HG03196 (cell line): ENCODE data around the gene PLPPR3.

Experiments
- ATAC-seq: cut with Tn5 transposase; IDR thresholded peaks from one replicate; pipeline ENCODE4 v1.9.1; 2021; ENCODE audit not compliant: unreplicated experiment

The PLPPR3 gene

DNA sequence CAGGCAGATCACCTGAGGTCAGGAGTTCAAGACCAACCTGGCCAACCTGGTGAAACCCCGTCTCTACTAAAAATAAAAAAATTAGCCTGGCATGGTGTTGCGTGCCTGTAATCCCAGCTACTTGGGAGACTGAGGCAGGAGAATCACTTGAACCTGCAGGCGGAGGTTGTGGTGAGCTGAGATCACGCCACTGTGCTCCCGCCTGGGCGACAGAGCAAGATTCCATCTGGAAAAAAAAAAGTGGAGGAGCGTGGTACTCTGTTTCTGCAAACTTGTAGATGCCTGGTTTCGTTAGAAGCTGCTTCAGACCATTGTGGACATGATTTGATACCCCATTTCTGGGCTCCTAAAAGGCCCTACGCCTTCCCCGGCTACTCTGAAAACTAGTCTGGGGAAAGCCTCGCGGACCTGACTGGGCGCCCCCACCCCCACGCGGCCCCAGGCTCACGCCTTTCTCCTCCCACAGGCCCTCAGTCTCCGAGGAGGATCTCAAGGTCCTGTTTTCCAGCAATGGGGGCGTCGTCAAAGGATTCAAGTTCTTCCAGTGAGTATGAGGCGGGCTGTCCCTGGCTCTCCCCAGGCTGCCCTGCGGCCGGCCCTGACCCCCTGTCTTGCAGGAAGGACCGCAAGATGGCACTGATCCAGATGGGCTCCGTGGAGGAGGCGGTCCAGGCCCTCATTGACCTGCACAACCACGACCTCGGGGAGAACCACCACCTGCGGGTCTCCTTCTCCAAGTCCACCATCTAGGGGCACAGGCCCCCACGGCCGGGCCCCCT lies 11.5 kb downstream of the PLPPR3 start:
- ATAC-seq: no peak

DNA sequence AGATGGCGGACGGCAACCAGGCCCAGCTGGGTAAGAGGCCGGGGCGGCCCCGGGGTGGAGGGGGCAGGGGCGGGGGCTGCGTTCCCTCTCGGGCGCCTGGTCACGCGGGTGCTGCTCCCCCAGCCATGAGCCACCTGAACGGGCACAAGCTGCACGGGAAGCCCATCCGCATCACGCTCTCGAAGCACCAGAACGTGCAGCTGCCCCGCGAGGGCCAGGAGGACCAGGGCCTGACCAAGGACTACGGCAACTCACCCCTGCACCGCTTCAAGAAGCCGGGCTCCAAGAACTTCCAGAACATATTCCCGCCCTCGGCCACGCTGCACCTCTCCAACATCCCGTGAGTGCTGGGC lies 13.4 kb downstream of the PLPPR3 start:
- ATAC-seq: no peak

DNA sequence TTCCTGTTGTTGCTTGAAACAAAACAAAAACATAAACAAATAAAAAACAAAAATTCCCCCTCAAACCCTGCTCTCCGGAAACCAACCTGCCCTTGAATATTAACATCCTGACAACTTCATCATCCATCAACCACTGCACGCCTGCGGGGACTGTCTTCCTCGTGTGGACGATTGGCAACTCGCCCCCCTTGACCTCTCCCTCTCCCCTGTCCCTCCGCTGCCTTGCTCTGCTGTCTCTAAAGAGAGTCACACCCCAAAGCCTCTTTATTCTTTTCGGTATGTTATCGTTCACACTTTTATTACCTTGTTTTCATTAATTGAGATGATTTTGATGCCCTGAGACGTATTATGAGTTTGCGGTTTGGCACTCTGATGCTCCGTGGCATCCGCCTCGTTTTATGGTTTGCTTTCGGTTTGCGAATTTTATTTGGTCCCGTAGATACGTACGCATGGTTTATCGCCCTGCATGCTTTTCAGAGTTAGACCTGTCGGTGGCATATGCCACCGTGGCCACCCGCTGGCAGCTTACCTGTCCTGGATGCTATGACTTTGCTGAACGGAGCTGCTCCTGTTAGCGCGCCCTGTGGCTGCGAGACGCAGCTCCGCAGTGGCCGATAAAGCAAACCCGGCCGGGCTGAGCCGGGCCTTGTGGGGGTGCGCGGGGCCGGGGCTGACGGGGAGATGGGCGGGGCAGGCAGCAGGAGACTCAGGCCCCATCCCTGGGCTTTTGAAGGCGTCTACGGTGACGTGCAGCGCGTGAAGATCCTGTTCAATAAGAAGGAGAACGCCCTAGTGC lies 13.9 kb downstream of the PLPPR3 start:
- ATAC-seq: no peak

DNA sequence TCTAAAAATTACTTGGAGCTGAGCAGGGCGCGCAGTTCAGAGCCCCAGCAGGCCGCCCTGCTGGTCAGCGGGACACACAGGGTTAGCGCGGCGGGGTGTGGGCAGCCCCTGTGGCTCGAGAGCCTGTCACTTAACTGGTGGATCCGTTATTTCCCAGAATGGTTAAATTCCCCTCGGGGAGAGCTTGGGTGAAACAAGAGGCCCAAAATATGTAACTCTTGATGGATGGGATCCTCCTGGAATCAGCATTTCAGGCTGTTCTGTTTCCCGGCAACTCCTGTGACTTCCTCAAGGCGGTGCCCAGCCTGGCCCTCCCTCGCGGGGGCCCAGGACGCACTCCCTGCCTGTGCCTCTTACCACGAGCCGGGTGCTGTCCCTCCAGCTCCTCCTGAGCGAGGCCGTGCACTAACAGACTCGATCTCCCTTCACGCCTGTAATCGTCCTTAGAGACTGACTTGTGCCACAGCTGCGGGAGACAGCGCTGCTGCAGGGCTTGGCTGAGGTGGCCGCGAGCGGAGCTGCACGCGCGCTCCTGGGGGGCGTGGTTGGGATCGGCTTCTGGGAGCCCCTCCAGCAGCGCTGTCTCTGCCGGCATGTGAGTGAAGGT lies 14.8 kb downstream of the PLPPR3 start:
- no peak for ATAC-seq

DNA sequence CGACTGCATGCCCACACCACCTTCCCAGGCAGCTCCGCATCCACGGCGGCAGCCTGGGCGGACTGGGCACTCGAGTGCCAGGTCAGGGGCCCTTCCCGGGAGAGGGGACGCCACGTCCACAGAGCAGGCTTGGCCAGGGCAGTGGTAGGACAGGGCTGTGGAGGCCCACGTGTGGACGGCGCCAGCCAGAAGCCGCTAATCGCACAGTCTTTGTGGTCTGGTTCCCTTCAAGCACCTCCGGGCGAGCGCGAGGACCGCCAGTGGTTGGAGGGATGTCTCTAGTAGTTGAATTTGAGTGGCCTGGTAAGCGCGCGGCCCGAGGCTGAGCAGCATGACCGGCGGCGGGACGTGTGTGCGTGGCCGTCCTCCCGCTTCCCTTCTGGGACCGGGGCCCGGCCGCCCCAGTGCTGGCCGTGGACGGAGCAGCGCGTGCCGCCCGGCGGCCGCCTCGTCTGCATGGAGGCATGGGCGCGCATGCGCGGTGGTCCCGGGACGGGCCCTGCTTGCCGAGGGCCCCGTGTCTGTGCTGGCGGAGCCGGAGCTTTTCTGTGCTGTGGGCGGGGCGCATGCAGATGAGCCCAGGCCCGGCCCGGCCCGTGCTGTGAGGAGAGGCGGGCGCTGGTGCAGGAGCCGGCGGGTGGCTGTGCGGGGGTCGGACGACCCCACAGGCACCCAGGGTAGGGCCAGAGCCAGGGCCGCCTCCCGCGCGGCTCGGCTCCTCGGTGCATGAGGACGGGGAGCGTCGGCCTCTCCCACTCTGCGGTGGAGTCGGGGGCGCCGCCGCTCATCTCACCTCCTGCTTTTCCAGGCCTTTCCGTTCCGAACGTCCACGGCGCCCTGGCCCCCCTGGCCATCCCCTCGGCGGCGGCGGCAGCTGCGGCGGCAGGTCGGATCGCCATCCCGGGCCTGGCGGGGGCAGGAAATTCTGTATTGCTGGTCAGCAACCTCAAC lies 15.9 kb downstream of the PLPPR3 start:
- no peak for ATAC-seq

DNA sequence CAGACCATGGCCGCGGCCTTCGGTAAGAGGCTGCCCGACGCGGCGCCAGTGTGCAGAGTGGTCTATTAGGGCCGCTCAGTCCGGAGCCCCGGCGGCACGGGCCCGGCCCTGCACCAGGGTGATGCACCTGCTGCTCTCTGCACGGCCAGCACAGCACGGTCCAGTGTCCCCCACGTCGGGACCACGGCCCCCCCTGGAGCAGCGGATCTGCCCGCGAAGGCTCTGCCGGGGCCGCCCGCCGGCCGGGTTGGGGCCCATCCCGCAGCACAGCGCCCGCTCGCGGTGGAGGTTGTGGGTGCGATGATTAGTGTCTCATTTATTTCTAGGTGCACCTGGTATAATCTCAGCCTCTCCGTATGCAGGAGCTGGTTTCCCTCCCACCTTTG lies 16.6 kb downstream of the PLPPR3 start:
- no peak for ATAC-seq

DNA sequence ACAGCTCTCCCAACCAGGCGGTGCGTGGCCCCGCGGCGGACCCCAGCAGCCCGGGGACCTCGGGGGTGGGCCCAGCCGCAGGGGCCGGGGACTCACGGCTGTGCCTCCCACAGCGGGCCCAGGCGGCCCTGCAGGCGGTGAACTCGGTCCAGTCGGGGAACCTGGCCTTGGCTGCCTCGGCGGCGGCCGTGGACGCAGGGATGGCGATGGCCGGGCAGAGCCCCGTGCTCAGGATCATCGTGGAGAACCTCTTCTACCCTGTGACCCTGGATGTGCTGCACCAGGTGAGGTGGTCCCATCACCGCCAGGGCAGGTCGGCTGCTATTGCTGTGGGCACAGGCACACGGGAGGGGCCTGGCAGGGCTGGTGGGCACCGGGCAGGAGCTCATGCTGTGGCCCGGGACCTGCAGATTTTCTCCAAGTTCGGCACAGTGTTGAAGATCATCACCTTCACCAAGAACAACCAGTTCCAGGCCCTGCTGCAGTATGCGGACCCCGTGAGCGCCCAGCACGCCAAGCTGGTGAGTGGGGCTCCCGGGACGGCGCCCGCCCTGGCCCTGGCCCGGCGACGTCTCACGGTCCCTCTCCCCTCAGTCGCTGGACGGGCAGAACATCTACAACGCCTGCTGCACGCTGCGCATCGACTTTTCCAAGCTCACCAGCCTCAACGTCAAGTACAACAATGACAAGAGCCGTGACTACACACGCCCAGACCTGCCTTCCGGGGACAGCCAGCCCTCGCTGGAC lies 17.2 kb downstream of the PLPPR3 start:
- no peak for ATAC-seq

DNA sequence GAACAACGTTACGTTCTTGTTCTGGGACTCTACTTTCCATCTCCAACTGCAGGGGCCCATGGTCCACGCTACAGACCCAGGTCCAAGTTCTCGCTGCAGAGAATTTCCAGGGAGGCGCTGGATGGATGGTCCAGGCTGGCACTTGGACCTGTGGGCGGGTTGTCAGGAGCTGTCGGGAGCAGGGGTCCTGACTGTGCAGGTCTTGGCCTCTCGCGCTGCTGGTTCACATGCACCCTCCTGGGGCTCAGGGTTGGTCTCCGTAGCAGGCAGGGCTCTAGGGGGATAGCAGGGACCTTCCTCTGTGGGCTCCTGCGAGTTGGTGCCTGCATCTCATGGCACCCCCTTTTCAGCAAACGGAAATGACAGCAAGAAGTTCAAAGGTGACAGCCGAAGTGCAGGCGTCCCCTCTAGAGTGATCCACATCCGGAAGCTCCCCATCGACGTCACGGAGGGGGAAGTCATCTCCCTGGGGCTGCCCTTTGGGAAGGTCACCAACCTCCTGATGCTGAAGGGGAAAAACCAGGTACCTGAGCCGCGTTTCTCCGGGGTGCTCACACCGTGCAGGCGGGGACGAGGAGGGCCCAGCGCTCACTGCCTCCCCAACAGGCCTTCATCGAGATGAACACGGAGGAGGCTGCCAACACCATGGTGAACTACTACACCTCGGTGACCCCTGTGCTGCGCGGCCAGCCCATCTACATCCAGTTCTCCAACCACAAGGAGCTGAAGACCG lies 17.9 kb downstream of the PLPPR3 start:
- no peak for ATAC-seq

DNA sequence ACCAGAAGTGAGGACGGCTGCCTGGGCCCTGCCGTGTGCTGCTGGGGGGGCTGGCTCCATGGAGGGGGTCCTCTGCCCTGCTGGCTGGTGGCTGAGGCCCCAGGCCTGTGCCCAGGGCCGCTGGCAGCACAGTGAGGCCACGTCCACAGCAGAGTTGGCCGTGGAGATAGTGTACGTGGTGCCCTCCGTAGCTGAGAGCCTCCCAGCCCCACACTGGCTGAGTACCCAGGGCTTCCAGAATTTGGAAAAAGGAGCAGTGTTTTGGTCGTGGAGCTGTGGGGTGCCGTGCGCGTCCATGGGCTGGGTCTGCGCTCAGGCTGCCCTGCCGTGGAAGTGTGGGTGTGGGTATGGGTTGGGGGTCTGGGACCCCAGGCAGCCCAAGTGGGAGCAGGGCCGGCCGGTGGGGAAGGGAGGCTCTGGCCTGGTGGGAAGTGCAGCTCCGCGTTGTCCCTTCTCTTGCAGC lies 18.6 kb downstream of the PLPPR3 start:
- ATAC-seq: no peak

DNA sequence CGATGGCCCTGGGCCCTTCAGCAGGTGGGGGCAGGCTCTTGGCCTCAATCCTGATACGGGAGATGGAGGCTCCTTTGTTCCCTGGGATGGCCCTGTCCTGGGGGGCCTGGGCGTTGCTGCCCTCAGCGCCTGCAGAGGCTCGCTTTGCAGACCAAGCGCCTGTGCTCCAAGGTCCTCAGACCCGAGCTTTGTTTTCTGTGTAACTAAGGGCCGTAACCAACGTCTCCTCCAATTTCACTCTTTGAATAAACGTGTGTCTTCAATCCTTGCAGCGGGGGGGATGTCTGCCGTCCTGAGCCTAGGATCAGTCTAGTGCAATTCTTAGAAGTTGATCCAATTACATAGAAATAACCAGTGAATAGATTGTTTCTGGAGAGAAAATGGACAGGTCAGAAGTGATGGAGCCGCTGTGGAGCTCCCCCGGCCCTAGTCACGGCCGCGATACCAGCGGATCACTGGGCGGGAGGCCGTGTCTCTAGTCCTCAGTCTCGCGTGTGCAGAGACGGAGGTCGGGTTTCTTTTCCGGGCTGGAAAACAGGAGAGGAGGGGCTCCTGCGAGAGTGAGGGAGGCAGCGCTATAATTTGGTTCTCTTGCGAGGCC lies 19.2 kb downstream of the PLPPR3 start:
- ATAC-seq: no peak

DNA sequence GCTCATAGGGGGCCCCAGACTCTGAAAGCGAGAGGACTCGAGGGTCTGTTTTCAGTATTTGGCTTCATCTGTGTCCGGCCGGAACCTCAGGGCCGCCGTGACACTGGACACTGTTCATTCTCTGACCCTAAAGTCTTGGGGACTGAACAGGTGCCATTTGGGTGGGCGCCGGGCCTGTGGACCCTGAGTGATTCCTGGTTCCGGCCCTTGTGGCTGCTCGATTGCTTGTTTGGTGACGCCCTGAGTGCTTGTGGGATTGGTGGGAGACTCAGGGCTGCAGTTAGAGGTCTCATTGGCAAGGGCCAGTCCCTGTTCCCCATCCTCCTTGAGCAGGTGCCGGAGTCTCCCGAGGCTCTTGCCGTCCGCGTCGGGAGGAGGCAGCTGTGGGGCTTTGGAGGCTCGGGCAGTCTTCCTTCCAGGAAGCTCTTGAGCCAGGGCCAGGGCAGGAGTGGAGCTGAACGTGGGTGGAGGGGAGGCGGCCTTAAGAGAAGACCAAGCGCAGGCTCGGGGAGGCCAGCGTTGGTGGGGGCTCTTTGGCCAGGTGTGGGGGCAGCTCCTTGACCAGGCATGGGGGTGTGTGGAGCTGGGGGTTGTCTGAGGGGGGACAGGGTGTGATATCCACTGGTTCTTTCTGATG lies 19.8 kb downstream of the PLPPR3 start:
- no peak for ATAC-seq

DNA sequence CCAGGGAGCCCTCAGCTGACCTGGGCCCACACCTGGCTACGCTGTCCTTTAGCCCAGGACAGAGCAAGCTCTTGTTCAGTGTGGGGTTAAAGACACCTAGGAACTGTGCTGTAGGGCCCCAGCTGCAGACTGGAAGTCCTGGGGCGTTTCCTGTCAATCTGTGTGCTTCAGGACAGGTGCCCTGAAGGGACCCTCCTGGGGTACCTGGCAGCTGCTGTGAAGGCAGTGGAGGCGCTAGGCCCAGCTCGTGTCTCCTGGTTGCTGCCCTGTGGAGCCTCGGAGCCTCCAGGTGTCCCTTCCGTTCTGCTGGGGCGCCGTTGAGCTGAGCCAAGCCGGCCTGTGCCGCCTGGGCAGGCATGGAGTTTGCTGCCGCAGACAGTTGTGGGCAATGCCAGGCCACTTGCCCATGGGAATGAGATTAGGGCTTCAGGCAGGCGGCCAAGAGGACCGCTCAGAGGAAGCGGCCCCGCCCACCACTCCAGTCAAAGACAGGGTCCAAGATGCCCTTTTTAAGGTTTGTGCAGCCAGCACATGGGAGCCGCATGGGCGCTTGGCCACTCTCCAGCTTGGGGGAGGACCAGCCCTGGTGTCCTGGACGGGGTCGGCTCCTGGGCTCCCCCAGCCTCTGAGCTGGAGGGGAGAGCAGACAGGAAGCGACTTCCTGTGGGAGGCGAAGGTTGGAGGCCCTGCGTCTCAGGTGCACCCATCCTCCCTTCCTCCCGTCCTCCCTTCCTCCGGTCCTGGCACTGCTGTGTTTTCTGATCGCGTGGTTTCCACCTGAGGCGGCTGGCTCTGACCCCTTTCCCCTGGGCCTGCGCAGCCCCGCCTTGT lies 20.5 kb downstream of the PLPPR3 start:
- ATAC-seq: no peak

DNA sequence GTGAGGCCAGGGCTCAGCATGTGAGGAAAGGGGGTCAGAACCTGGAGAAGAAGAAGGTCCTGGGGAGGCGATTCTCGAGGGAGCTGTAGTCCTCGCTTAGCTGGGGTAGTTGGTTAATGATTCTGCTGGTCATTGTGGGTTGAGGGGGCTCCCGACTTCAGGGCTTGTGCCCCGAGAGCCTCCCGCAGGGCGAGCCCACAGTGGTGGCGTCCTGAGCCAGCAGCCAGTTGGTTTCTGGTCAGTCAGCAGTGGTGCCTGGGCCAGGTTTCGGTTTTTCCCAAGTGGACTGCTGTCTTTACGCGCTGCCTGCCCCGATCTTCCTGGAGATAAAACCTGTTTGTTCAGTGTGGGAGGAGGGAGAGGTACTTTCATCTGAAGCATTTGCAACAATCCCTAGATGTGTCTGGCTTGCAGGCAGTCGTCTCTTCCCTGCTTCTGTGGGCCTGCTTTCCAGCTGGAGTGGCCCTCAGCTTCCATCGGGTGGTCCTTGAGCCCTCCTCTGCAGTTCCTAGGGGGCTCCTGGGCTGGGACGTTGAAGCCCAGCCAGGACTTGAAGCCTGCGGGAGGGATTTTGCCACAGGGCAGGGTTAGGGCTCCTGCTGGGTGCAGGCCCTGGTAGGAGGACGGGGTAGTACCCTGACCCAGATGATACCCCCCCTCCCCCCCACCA lies 21.3 kb downstream of the PLPPR3 start:
- ATAC-seq: no peak

DNA sequence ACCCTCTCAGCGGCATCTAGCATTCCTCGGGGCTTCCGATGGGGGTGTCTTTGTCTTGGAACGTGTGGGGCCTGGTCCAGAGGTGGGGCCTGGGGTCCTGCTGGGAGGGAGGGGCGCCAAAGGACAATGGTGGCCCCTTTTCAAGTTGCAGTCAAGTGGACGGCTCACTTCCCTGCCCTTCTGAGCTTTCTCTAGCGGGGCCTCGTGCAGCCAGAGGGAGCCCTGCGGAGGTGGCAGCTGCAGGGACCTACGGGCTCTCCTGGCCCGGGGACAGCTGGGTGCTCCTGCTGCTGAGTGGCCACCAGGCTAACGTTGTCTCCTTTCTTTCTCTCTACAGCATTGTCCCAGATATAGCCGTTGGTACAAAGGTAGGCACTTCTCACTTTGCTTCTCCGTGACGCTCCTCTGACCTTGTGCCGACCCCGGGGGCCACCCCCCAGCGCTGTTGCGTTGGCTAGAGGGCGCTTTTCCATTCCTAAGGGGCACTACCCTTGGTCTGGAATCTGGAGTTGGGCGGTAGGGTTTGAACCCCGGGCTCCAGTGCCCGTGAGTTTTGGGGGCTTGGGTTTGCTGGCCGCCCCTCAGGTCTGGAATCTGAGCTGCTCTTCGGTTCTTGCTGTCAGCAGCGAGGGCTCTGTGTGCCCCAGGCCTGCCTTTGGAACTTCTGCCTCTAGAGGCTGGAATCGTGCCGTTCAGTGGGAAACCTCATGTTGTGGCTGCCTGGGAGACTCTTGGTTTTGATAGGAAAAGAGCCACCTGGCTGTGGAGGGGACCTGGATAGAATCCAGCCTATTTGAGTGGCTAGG lies 22.5 kb downstream of the PLPPR3 start:
- no peak for ATAC-seq

DNA sequence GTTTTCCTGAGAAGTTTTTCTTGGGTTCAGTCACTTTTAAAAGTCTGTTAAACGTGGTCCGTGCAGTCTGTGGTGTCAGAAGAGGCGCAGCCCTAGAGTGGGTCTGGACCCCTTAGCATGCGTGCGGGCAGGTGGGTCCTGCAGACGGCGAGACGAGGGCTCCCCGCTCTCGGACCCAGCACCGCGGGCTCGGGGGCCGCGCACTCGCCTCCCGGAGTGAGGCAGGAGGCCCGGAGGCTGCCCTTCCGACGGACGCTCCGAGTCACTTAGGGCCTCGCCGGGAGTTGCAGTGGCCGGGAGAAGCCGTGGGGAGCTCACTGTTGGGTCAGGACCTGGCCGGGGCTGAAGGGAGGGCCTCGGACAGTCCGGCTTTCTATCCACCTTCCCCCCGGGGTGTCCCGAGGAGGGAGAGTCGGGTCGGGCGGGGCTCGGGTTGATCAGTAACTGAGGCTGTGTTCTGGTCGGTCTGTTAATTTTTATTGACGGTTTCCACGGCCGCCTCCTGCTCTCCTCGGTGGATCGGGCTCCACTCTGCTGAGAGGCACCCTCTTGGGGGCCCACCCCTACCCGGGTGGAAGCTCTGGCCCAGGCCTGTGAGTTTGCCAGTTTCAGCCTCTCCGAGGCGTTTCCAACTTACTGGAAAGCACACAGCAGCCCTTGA lies 23.2 kb downstream of the PLPPR3 start:
- no peak for ATAC-seq
